ENCODE results near the gene HSPB6.

The HSPB6 gene

DNA sequence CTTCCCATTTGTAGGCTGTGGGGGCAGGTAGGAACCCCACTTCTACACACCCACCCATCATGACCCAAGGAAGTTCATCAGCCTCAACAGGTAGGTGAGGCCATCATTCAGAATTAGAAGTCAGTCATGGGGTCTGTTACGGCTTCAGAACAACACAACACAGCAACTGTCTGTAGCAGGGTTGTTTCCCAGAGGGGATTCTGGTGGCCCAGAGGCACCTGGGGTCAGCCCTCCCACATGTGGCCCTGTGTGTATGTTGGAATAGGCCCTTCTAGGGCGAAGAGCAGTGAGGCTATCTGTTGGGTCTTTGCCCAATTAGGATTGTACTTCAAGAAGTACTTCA, 18.0 kb downstream of the HSPB6 start:
- no peak overlapping the region for H3K27ac ChIP-seq (replicated peaks)
- no peak overlapping the region for H3K4me3 ChIP-seq (replicated peaks; ENCODE audit: insufficient read depth, low read length)
- DNase-seq (ENCODE audit: low read depth in 1 of 2, low spot score in 1 of 2): no peak
- H3K27me3 ChIP-seq (ENCODE audit: insufficient read depth, poor library complexity, severe bottlenecking): no peaks in the 10 kb centered on the region
- no peak for TF ChIP-seq GABPA (IDR thresholded peaks at IDR 0.05; ENCODE audit: low read depth)
- no peak for TF ChIP-seq POLR2AphosphoS5 (IDR thresholded peaks at IDR 0.05; ENCODE audit: low read depth)
- TF ChIP-seq, protein P1, sequence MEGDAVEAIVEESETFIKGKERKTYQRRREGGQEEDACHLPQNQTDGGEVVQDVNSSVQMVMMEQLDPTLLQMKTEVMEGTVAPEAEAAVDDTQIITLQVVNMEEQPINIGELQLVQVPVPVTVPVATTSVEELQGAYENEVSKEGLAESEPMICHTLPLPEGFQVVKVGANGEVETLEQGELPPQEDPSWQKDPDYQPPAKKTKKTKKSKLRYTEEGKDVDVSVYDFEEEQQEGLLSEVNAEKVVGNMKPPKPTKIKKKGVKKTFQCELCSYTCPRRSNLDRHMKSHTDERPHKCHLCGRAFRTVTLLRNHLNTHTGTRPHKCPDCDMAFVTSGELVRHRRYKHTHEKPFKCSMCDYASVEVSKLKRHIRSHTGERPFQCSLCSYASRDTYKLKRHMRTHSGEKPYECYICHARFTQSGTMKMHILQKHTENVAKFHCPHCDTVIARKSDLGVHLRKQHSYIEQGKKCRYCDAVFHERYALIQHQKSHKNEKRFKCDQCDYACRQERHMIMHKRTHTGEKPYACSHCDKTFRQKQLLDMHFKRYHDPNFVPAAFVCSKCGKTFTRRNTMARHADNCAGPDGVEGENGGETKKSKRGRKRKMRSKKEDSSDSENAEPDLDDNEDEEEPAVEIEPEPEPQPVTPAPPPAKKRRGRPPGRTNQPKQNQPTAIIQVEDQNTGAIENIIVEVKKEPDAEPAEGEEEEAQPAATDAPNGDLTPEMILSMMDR (IDR thresholded peaks at IDR 0.05; ENCODE audit: insufficient read depth, low read length): no peak
- TF ChIP-seq, protein P2, sequence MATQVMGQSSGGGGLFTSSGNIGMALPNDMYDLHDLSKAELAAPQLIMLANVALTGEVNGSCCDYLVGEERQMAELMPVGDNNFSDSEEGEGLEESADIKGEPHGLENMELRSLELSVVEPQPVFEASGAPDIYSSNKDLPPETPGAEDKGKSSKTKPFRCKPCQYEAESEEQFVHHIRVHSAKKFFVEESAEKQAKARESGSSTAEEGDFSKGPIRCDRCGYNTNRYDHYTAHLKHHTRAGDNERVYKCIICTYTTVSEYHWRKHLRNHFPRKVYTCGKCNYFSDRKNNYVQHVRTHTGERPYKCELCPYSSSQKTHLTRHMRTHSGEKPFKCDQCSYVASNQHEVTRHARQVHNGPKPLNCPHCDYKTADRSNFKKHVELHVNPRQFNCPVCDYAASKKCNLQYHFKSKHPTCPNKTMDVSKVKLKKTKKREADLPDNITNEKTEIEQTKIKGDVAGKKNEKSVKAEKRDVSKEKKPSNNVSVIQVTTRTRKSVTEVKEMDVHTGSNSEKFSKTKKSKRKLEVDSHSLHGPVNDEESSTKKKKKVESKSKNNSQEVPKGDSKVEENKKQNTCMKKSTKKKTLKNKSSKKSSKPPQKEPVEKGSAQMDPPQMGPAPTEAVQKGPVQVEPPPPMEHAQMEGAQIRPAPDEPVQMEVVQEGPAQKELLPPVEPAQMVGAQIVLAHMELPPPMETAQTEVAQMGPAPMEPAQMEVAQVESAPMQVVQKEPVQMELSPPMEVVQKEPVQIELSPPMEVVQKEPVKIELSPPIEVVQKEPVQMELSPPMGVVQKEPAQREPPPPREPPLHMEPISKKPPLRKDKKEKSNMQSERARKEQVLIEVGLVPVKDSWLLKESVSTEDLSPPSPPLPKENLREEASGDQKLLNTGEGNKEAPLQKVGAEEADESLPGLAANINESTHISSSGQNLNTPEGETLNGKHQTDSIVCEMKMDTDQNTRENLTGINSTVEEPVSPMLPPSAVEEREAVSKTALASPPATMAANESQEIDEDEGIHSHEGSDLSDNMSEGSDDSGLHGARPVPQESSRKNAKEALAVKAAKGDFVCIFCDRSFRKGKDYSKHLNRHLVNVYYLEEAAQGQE (IDR thresholded peaks at IDR 0.05; ENCODE audit: insufficient replicate concordance, low read depth): no peak
- TF ChIP-seq SPI1 (IDR thresholded peaks at IDR 0.05; ENCODE audit: borderline replicate concordance, low read depth): no peak

DNA sequence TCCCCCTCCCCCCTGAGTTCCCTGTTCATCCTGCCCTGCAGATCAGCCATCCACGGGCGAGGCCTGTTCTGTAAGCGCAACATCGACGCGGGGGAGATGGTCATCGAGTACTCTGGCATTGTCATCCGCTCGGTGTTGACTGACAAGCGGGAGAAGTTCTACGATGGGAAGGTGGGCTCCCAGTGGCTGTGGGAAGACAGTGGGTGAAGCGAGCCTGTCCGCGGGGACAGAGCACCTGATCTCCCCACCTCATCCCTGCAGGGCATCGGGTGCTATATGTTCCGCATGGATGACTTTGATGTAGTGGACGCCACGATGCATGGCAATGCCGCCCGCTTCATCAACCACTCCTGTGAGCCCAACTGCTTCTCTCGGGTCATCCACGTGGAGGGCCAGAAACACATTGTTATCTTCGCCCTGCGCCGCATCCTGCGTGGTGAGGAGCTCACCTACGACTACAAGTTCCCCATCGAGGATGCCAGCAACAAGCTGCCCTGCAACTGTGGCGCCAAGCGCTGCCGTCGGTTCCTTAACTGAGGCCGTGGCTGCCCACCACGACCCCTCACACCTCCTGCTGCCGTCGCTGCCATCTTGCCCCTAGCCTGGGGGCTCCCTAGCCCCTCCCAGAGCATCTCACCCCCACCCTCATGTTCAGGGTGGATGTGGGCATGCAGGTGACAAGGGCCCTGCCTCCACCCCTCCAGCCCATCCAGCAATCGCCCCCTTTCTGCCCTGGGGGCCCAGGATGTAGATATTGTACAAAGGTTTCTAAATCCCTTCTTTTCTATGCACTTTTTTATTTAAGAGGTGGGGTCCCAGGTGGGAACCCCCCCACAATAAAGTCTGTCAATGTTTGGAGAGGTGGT, 18.6 kb downstream of the HSPB6 start:
- no peak overlapping the region for H3K27ac ChIP-seq (replicated peaks)
- no peaks in the 10 kb centered on the region for H3K27me3 ChIP-seq (ENCODE audit: insufficient read depth, poor library complexity, severe bottlenecking)
- no peak for DNase-seq (ENCODE audit: low read depth in 1 of 2, low spot score in 1 of 2)
- no peak for TF ChIP-seq POLR2AphosphoS5 (IDR thresholded peaks at IDR 0.05; ENCODE audit: low read depth)
- TF ChIP-seq GABPA (IDR thresholded peaks at IDR 0.05; ENCODE audit: low read depth): no peak
- no peak for TF ChIP-seq SPI1 (IDR thresholded peaks at IDR 0.05; ENCODE audit: borderline replicate concordance, low read depth)
- TF ChIP-seq, protein P2 (IDR thresholded peaks at IDR 0.05; ENCODE audit: insufficient replicate concordance, low read depth): no peak
- TF ChIP-seq, protein P1 (IDR thresholded peaks at IDR 0.05; ENCODE audit: insufficient read depth, low read length): no peak
- no peak overlapping the region for H3K4me3 ChIP-seq (replicated peaks; ENCODE audit: insufficient read depth, low read length)

DNA sequence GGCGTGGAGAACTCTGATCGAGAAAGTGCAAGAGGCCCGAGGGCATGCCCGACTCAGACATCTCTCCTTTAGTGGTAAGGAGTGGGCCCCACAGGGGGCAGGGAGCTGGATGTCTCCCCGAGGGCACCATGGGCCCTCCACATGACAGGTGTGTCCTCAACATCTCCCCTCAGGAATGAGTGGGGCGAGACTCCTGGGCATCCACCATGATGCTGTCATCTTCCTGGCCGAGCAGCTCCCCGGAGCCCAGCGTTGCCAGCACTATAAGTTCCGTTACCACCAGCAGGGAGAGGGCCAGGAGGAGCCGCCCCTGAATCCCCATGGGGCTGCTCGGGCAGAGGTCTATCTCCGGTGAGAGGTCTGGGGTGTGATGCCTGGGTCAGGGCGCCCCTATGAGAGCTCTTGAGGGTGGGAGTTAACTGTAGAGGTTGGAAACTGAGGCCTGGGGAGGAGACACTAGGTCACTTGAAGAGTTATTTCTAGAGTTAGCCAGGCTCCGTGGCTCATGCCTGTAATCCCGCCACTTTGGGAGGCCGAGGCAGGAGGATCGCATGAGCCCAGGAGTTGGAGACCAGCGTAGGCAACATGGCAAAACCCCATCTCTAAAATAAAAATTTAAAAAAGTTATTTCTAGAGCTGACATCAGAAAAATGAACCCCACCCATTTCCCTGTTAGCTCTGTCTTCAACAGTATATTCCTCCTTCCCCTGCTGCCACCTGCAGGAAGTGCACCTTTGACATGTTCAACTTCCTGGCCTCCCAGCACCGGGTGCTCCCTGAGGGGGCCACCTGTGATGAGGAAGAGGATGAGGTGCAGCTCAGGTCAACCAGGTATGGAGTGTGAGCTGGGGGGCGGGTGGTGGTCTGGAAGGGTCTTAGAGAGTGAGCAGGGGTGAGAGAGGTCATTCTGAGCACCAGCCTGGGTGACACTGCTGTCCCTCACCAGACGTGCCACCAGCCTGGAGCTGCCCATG, 19.6 kb downstream of the HSPB6 start:
- Histone ChIP-seq H3K27me3 (ENCODE audit: insufficient read depth, poor library complexity, severe bottlenecking) (no peaks in the 10 kb centered on the region), H3K27ac (replicated peaks) (no peak overlapping the region), H3K4me3 (replicated peaks; ENCODE audit: insufficient read depth, low read length) (no peak overlapping the region)
- 0 out of 2 replicates have a peak, but pooled peaks have one; percentile 3 for TF ChIP-seq POLR2AphosphoS5 (IDR thresholded peaks at IDR 0.05; ENCODE audit: low read depth)
- TF ChIP-seq, protein P1 (IDR thresholded peaks at IDR 0.05; ENCODE audit: insufficient read depth, low read length): no peak
- DNase-seq (ENCODE audit: low read depth in 1 of 2, low spot score in 1 of 2): no peak

All from HL-60 (cell line).